ENCODE data around the gene PTPRM.

The PTPRM gene

DNA sequence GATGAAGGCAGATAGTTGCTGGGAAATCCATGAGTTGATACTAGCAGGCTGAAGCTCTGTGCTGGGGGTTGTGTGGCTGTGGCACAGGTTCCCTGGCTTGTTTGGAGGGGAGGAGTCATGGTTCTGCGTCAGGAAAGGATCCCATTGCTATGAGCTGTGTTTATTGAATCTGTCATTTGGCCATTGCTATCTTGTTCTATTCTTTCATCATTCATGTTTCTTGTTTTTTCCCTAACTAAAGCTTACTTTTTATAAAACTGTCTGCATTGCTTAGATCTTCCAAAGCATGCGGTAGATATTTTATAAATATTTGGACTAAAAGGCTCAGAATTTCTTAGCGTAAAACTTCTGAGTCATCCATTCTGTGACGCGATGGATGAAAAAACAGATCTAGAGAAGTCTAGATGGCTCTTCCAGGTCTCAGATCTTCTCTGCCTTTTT lies 335.3 kb downstream of the PTPRM start:
- no peak for DNase-seq

DNA sequence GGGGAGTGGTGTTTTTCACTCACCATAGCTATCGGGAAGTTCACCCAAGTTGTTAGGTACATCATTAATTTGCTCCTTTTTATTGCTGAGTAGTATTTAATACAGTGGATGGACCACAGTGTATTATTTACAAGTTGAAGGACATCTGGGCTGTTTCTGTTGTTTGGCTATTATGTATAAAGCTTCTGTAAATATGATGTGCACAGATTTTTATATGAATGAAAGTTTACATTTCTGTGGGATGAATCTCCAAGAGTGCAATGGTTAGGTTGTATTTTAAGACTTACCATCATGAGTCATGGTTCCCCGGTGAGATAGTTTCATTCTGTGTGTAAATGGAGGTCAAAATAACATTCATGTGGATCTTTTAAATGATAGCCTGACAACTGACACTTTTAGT lies 337.4 kb downstream of the PTPRM start:
- no peak for DNase-seq

DNA sequence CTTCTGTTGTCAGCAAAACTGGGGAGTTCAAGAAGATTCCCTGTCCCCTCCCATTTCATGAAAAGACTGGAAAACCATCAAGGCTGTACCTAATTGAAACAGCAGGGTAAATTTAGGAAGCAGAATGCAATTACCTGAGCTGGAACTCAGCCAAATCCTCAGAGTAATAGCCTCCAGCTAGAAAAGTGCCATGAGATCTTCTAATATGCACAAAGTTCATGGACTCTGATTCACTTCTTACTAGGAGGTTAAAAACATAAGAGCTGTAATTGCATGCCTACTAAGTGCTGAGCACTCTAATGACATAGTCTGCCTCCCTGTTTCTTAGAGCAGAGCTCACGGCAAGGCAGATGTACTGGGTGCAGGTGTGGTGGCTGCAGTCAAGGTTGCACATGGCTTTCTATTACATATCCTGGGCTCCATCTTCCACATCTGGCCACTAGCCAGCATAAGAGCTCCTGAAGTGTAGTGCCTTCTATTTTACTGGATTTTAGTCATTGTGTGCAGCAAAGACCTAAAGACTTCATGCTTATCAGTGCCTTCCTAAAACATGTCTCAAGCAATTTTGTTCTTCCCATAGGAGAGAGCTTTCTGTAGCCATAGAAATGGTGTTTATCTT lies 341.7 kb downstream of the PTPRM start:
- no peak for DNase-seq

DNA sequence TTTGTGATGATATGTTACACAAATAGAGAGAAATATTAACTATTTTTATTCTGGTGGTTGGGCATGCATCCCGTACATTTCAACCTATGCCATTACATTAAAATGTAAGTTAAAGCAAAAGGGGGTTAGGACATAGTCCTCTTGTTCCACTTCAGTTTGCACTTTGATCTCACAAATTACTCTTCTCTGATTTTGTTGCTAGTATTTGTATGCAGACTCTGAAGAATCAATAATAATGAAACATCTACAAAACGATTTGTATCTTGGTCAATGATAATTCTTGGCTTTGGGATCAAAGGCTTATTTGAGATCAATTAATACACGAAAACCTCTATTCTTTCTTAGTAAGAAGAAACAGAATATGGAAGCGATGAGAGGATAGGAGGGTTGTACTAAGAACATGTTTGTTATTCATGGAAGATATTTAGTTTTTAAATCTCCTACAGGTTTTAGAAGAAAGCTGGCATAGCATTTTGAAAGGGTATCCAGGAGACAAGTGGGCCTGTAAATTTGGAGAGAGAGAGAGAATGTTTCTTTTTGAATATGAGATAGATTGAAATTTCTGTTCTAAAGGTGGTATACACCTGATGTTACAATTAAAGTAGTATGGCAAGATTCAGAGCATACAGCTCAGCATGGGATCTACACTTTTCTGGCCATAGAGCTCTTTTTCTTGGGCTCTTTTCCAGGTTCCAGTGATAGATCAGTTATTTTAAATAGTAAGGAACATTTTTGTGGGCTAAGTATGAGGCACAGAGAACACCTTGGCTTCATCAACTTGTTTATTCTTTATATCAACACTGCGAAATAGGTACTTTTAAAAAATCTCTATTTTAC lies 347.9 kb downstream of the PTPRM start:
- no peak for DNase-seq

DNA sequence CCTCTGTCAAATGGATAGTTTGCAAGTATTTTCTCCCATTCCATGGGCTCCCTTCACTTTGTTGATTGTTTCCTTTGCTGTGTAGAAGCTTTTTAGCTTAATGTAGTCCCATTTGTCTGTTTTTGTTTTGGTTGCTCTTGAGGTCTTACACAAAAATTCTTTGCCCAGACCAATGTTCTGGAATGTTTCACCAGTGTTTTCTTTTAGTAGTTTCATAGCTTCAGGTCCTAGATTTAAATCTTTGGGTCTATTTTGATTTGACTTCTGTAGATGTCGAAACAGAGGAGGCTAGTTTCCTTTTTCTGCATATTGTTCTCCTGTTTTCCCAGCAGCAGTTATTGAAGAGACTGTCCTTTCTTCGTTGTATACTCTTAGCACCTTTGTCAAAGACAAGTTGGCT lies 351.6 kb downstream of the PTPRM start:
- DNase-seq, result no peak

DNA sequence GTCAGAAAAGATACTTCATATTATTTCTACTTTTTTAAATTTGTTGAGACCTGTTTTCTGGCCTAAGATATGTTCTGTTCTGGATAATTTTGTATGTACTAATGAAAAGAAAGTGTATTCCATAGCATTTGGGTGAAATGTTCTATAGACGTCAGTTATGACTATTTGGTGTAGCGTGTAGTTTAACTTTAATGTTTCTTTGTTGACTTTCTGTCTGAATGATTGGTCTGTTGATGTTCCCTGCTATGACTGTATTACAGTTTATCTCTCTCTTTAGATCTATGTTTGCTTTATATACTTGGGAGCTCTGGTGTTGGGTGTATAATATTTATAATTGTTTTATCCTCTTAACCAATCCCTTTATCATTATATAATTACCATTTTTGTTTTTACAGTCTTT lies 352.4 kb downstream of the PTPRM start:
- DNase-seq, result no peak

DNA sequence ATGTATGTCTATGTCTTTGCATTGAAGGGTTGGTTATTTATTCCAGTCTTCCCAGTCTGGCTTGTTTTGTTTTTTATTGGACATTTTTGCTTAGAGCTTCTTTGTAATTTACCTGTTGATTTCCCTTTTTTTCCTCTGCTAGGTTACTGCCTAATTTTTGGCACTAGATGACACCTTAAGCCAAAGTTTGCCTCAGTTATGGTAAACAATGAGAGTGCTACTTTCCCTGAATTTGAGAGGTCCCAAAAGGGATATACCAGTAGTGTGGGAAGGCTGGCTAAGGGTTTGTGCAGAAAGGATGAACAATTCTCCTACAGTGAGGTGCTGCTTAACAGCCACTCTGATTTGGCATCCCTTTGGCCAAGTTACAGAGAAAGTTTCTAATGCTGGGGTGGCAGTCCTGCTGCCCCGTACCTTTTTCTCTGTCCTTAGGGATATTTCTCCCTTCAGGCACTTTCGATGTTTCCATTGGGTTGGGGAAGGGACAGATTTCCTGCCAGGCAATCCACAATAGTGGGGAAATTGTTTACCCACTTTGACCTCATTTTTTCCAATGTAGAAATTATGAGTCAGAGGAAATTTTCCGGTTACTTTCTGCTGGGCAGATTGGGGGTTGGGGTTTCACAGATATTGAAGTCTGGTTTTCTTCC lies 354.9 kb downstream of the PTPRM start:
- DNase-seq, result no peak

DNA sequence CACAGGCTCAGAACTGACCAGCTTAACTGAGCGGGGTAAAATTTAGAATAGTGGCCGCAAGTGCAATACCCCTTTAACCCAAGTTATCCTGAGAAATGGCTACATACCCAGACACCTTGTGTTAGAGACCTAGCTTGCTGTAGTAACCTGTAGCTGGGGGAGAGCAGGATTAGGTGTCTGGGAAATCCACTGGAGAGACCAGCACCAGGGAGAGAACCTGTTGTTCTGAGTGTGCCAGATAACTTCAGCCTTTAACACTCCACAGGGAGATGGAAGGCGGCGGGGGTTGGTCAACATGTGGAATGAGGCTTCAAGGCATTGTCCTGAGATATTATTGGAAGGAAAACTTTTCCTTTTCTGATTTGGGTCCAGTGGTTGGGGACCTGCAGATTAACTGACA lies 356.0 kb downstream of the PTPRM start:
- DNase-seq, result no peak

DNA sequence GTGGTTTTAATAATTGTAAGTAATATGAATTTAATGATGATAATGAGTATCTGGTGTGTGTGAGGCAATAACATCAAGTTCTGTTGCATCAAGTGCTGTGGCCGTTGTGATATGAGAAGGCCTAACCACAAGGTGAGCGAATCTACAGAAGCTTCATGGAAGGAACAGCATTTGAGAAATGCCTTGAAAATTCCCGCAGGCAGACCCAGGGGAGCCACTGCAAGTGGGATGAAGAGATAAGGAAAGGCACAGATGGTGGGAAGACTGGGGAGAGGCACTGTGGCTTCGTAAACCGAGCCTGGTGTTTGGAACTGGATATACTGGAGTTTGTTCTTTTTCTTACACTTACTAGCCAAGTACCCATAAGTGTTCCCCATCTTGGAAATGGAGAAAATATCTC lies 357.5 kb downstream of the PTPRM start:
- no peak for DNase-seq

DNA sequence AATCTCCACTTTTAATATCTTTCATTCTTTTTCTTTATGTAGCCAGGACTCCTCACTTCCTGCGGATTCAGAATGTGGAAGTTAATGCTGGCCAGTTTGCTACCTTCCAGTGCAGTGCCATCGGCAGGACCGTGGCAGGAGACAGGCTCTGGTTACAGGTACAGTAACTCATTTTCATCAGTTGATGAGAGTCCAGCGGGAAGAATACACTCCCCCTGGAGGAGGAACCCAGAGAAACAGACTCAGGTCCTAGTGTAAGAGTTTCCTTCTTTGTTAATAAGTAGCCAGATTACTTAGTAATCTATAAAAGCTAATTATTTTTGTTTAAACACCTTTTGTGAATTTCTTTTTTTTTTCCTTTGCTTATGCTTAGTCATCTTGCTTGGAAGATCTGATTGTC lies 359.4 kb downstream of the PTPRM start:
- no peak for DNase-seq

DNA sequence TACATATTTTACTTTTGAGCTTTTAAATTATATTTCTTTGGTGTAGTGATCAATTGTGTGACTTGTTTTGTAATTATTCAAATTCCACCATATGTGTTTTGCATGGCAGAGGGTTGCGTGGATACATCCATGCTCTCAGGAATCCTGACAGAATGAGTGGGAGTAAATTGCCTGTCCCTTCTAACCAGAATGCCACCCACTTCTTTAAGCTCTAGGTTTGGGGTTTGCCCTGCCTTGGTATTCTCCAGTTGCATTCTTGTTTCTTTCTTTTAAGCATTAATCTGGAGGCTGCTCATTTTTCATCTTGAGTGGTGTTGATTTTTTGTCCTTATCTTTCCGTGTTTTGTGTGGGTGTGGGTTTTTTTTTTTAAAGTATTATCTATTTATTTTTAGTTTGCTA lies 360.0 kb downstream of the PTPRM start:
- DNase-seq, result no peak

DNA sequence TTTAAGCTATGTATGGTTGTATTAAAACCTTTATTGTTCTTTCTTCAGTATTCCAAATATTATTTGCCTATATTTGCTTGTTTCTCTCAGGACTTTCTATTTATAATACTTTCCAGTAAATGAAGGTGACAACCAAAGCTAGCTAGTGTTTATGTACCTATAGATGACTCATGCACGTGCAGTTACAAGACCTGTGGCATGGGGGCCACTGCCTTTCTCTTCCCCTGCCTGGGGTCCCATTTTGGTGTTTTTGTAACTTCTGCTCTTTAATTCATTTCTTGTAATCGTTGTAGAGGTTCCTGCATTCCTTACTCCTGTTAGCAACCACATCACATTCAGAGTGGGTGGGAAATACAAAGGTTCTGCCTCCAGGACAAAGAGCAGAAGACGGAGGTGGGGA lies 364.6 kb downstream of the PTPRM start:
- no peak for DNase-seq

DNA sequence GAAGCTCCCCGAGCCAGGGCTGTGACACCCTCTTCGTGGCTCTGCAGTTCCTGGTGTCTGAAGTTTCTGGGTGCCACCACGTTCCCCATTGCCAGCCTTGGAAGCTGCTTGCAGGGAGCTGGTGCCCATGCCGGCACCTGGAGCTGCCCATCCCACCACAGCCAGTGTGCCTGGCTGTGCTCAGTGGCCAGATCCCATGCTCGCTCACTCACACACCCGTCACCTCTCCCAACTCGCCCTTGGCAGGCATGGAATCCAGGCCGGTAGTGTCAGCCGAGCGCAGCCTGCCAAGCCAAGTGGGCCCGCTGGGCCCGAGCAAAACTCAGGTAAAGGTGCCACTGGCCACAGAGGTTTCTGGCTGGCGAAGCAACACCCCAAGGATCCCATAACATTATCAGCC lies 370.2 kb downstream of the PTPRM start:
- DNase-seq, result no peak

DNA sequence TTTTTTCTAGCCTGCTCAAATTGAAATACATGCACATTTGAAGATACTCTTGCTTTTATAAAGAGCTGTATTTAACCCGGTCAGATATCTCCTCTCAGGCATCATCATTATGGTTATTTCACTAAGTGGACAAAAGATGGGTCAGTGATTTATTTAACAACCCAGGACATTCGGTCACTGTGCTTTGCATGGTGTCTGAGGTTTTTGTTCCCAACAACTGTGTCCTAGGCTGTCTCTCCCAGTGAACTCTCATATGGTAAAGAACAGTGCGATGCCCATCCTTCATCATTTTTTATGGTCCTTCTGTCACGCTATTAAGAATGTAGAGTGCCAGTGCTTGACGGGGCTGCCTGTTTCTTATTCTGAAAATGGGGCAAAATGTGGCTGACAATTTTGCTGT lies 372.4 kb downstream of the PTPRM start:
- no peak for DNase-seq

DNA sequence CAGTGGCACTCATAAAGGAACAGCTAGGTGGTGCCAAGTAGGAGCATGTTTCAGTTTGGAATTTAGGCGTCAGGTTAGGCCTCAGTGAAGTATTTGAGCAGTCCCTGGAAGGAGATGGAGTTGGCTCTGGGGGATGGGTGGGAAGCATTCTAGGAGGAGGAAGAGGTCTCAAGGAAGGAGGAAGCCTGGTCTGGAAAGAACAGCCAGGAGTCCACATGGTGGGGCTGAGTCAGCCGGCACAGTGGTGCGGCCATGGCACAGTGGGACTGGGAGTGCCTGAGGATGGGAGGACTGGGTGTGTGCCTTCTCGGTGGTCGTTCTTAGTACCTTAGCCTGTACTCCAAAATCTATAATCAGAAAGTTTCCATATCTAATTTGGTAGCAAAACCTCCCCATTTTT lies 373.3 kb downstream of the PTPRM start:
- no peak for DNase-seq

DNA sequence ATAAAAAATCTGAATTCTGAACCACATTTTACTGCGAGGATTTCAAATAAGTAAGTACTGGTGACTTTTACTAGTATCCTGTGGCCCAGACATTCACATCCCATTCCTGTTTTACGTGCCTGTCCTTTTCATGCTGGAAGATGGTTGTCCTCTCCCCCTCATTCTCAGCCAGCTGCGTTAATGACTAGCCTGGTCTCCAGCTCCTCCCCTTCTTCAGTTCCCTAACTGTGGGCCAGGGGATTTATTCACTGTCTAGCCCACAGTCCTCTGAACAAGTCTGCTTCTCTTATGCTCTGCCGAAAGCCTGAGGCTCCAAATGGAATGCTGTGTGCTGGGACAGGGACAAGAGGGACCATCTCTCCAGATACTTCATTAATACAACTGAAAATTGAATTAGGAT lies 373.9 kb downstream of the PTPRM start:
- no peak for DNase-seq

DNA sequence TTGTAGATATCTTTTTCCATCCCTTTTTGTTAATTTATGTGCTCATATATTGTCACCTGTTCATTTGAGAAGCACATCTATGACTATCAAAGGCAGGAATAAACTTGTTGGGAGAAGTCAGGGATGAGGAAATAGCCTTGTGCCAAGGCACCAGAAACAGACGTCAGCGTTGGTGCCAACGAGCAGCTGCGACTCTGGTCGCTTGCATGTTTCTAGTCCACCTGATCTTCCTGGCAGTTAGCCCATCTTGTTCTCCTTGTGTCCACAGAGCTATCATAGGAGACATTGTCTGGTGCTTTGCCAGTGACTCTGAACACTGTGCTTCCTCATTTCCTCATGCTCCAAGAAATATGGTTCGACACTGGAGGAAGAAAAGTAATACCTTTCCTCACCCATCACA lies 374.4 kb downstream of the PTPRM start:
- DNase-seq, result no peak

DNA sequence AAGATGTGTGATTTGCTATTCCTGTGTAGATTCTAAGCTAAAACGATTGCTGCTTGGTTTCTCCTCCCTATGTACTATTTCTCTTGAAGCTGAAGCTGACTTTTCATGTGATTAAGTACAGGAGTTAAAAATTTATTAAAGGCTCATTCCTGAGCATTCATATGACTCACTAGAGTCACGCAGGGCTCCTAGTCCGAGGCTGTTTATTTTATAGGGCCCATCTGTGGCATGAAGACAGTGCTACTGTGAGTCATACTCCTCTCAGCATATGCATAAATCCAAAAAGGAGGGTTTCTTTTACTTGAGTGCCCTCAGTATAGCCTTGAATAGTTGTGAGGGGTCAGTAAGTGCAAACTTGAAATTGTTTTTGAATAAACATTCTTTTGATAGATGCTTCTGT lies 378.8 kb downstream of the PTPRM start:
- no peak for DNase-seq

DNA sequence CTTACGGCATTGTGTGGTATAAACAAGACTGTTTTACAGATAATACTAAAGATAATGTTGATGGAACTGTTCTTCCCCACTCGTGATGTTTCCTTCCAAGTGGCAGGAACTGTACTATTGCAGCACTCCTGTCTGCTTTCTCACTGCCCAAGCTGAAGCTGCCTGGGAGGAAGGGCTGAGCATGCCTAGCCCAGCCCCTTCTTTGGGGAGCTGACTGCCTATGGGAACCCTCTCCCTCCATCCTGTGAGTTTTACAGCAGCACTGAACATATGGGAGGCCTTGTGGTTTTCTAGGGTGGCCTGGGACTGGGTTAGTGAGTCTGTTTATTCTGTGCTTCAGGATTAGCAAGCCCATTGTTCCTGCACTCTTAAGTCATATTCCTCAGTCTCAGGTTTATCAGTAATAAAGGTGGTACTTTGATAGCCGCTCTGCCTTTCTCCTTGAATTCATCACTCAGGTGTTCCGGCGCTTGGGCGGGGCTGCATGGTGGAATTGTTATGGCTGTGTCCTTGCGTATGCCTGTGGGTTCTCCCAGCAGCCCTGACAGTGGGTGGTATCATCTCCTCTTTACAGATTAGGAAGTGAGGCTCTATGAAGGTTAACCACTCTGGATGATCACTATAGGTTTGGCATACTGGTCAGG lies 379.7 kb downstream of the PTPRM start:
- DNase-seq, result peak; percentile 28

DNA sequence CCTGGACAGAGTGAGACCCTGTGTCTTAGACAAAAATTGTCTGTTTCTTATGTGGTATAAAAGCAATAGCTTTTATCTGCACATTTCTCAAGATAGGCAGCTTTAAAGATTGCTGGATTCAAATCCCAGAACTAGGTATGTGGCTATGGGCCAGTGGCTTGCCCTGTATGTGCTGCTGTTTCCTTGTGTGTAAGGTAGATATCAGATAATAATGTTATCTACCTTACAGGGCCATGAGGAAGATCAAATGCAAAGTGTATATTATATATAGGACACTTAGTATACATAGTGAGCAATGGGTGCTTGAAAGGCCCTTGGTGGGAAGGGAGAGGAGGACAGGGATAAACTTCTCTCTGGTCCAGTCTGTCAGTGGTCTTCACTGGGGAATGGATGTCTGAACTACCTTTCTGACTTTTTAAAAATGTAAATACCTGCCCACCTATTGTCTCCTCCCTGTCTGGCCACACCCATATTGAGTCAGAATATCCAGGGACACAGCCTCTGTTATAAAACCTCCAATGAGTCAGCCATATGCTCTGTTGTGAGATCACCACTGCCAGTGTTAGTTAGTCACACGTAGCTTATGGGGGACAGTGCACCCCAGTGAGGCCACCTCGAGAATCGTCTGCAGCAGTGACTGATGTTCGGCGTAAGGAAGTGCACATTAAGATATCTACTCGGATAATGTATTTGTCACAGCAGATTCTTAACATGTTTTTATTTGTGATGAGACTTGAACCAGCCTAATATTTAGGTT lies 383.4 kb downstream of the PTPRM start:
- peak; percentile 34 for DNase-seq

DNA sequence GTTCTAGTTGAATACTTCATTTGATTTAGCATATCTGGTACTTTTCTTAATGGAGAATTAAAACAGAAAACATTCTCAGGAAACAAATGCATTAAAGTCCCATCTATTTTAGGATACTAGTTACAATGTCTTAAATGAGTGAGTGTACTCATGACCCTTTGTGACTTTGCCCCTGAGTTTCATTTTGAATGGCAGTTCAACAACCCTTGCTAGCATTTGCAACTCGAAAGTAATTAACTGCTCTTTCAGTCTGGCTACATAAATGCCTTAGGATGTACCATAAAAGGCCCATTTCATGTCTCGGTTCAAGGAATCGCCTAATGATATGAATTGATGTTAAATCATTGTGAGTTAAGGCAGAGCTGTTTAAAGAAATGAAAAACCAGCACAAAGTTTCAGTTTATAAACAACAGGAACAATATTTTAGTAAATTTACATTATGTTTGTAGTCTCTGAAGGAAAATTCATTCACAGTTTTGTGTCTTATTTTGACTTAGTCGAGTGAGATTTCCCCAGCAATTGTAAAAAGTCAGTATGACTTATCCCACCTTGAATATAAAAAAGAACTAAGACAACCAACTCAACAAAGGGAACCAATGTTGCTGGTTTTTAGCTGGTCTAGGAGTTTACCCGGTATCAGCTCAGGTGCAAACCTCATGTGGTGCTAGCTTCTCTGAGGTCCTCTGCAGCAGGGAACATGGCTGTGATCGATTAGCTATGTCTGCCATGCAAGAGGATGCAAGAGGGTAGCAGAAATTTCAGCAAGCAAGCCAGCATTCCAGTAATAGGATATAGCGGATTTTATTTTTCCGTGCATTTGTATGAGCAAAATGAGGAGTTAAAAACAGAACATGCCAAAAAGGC lies 386.2 kb downstream of the PTPRM start:
- DNase-seq, result no peak

DNA sequence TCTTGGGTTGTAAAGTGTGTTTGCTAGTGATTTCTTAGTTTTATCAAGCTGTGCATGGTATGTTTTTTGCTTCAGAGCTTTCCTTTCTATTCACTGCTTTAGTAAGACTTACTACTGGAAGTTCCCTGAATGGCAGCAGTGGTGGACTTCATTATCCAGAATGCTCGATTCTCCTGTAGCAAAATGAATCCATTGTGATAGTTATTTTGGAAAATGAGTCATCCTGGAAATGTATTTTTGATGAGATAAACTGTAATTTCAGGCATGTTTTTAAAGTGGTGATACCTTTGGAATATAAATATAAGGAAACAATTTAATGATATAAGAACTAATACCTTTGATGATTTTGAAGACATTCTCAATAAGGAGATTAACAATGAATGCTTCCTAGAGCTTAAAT lies 387.1 kb downstream of the PTPRM start:
- DNase-seq, result no peak
